Islet precursor cell (in vitro differentiated cells): Measurements from ENCODE around the gene ZBTB7C.

Experiments used
- DNase-seq: peaks from one replicate; pipeline ENCODE4 v3.0.0-alpha.2; 2018

The ZBTB7C gene

GRCh38 chr18:48075707-48076093 lies 333.5 kb downstream of the ZBTB7C start:
- DNase-seq: no peak

- no peak for DNase-seq
Observed at GRCh38 chr18:48074929-48075706, 334.1 kb downstream of the ZBTB7C start.

DNA sequence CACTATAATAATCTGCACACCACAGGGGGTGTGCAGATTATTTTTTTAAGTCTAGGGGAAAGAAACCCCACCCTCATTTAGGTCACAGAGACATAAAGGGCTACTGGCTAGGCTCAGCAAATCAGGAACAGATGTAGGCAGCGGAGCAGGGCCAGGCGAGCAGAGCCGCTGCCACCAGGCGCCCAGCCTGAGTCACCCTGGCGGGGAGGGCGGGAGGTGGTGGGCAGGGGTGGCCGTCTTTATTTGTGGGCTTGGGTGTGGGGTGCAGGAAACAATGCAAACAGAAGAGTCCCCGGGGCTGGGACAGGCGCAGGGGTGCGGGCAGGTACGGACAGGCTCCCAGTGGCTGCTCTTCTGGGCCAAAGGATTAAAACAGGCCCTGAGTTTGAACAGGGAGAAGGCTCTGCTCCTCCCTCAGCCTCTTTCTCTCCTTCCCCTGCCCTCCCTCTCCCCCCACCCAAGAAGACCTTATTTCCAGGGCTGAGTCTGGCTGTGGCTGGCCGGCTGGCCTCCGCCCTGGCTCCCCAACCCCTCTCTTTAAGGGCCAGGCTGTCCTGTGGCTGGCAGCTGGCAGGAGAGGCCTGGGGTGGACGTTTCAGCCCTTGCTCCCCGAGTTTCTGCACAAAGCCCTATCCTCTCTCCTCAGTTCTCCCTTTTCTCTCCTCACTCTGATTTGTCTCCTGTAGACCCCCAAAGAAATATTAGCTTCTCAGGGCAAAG lies 335.8 kb downstream of the ZBTB7C start:
- DNase-seq: no peak

DNA sequence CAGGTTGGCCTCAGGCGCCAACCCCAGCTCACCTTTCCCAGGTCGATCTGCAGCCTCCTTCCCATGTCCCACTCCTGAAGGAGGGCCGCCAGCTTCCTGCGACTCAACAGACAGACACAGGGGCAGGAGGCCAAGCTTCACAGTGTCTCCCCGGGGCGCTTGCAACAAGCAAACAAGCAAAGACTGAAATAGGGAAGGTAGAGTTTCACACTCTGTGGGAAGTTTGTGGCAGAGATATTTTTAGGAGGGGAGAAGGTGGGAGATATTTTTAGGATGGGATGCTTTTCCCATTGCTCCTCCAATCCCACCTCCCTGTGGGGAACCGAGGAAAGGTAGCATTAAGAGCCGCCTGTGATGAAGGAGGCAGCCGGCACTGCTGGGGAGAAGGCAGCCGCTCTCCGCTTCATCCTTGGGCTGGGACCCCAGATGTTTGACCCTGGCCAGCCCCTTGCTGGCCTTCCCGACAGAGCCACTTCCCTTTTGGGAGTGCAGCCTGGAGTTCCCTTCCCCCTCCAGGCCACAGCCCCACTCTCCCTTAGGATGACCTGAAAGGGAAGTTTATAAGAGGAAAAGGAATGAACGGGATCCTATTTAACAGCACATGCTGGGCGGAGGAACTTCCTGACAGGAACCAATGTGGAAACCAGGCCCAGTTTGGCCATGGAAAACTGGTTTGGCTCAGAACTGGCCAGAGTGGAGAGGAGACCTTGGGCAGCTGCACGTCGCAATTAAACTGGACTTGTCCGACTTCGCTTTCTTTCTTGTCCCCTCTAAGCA lies 336.6 kb downstream of the ZBTB7C start:
- DNase-seq: no peak

DNA sequence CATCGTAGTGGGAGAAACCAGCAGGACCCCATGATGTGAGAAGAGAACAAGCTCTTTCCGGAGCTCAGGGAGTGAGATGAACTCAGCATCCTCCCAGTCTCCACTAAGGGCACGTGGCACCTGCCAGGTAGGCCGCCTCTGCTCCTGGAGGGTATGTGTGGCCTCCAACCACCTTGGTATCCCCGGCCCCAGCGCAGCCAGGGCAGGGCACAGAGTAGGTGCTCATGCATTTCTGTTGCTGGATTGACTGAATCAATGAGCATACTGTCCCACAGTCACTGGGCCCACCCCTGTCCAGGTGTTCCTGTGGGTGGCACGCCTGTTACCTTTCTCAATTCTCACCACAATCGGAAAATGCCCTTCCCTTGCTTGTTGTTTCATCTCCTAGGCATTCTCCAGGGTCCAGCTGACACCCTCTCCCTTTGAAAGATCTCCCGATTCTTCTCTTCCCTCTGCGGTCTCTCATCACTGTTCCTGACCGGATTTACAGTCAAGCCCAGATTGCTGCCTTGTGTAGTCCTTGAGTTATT lies 340.2 kb downstream of the ZBTB7C start:
- no peak for DNase-seq

DNA sequence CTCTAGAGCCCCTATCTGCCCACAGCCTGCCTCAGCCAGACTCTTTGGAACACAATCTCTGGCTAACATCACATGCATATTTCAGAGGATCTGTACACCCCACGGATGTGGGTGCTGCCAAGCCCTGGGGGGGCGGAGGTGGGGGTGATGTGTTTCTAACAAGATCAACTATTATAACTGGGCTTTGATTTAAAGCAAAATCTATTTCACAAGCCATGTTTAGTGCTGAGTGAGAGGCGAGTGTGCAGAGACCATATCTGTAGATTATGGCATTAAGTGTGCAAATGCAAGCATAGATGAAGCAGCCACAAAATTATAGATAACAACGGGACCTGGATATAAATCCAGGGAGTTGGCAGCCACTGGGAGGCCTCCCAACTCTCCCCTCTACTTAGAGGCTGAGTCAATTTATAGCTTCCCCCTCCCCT lies 342.9 kb downstream of the ZBTB7C start:
- no peak for DNase-seq

- no peak for DNase-seq
Observed at GRCh38 chr18:48065601-48065995, 343.6 kb downstream of the ZBTB7C start.

- DNase-seq: no peak
Observed at GRCh38 chr18:48064978-48065600, 344.1 kb downstream of the ZBTB7C start.

DNA sequence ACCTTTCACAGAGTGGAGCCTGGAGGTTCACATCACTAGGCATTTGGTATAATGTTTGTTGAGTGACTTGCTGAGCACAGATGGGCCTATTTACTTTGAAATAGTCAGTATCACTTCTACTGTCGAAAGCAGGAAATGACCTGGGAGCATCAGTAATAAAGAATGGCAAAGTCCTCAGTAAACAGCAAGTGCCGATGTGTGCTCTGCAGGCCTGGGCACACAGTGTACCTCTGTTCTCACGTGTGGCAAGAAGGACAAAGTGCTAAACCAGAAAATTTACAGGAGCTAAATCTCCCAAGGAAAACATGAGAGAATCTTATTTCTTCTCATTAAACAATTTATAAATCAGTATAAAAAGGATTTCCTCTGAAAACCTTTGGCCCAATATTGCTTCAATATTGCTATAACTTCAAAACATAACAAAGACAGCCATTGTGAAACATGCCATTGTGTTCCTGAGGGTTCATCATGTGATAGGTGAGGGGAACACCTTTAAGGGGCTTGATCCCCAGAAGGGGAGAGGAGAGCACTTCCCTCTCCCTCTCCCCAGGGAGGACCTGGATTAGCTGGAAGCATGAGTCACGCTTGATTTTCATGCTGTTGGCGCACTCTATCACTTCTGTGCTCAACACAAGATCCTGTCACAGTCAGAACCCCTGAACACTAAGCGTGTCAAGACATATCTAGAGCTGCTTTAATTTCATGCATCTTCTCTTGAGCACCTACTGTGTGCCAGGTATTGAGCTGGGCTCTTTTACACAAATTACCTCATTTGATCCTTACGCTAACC lies 347.2 kb downstream of the ZBTB7C start:
- no peak for DNase-seq

- no peak for DNase-seq
Observed at GRCh38 chr18:48060970-48061369, 348.2 kb downstream of the ZBTB7C start.

DNA sequence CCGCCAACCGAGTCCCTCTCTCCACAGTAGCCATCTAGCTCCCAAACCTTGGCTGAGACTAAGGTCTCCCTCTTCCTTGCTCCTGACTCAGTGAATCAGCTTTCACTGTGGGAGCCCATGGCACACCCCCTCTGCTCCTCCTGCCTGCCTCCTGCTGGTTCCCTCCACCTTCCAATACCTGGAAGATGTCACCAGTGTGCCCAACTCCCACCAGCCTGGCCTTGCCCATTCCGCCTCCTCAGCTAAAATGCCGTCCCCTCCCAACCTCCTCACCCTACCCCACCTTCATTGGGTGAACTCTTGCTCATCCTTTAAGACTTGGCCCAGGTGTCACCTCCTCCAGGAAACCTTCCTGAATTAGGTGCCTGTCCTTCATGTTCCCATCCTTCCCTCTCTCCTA lies 348.8 kb downstream of the ZBTB7C start:
- DNase-seq: no peak

DNA sequence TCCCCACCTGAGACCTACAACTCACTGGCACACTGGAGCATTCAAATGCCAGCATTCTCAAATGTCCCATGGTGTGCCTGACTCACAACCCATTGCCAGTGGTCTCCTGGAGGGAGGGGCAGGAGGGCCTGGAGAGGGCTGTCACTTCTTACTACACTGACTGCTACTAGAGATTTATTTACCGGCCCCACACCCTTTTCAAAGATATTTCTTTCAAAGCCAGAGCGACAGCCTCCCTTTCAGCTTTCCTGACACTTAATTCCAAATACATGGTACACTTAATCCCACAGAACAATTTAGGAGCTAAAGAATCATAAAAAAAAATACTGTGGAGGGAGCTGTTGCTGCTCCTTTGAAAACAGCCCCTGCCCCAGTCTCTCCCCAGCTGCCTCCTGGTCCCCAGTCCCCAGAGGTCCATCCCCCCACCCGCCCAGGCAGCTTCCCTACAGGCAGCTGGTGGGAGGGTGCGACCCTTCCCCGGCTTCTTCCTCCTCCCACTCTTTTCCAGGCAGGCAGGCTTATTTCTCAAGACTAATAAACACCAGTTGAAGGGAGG lies 349.6 kb downstream of the ZBTB7C start:
- no peak for DNase-seq

- DNase-seq: no peak
Observed at GRCh38 chr18:48058486-48058885, 350.7 kb downstream of the ZBTB7C start.

DNA sequence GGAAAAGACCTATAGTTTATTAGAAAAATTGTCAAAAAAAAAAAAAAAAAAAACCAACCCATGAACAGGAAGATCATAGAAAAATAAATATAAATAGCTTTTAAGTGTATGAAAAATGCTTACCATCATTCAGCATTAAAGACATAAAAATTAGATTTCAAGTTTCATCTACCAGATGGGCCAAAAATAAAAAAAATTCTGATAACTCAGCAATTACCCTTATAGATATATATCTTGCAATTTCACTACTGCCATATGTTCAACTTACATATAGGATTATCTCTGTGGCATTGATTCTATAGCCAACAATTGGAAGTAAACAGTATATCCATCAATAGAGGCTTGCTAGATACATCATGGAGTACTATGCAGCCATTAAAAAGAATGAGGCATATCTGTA lies 352.2 kb downstream of the ZBTB7C start:
- DNase-seq: no peak

DNA sequence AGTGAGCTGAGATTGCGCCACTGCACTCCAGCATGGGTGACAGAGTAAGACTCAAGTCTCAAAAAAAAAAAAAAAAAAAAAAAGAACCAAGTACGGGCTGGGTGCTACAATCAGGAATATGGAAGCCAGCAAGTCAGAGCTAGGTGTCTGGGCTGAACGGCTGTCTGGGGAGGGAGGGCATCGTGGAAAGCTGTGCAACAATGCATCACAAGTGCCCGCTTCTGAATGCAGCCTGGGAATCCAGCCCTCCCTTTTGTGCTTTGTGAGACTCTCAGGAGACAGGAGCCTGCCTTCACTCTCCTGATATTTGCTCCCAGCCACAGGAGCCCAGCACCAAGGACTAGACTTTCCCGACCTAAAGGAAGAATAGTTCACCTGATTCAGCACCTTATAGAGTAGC lies 353.8 kb downstream of the ZBTB7C start:
- DNase-seq: no peak

DNA sequence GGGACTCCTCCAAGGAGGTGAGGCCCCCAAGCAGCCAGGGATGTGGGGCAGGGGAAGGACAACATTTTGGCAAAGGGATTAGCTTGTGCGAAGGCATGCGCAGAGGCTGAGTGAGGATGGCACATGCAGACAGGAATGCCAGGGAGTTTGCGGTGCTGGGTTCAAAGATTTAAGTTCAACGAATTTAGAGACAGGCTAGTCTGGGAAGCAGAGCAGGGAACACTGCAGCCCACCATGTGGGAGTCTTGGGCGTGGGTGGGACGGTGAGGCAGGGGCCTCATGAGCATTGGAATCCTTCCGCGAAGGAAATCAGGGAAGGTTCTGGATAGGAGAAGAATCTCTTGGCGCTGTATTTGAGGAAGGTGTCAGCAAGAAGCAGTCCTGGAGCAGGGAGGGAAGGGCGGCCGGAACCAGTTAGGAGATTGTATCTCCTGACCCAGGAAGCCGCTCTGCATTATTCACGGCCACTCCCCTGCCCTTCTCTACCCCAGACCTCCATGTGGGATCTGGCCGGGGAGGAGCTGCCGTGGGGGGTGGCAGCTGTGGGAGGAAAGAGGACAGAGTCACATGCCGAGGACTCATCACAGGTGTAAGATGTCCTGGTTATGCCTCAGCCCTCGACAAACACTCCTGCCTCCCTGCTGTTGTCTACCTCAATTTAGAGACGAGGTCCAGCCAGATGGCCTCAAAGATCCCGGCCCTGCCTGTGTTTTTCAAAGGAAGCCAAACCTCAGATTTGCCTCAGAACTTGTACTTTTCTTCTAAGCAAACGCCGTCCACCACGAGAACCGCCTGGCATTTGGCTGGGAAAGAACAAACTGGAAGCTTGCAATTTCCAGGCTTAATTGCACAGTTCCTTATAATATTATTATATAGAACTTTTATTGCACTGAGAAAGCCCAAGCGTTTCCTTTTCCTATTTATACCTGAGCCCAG lies 355.0 kb downstream of the ZBTB7C start:
- peak; percentile 75 for DNase-seq

DNA sequence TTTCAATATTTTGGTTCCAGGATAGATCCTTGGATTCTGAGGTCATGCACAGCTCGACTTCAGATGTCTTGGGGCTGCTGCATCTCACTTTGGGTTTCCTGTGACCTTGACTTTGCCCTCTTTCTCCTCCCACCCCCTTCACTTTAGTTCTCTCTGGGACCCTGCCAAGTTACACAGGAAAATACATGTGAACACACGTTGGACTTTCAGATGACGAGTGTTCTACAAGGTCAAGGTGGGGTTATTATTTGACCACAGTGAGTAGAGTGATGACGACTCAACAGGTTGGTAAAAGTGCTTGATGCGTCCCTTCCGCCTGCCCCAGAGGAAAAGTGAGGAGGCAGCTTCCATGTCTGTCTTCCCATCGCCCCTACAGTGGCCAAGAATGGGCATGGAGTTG lies 356.3 kb downstream of the ZBTB7C start:
- no peak for DNase-seq

DNA sequence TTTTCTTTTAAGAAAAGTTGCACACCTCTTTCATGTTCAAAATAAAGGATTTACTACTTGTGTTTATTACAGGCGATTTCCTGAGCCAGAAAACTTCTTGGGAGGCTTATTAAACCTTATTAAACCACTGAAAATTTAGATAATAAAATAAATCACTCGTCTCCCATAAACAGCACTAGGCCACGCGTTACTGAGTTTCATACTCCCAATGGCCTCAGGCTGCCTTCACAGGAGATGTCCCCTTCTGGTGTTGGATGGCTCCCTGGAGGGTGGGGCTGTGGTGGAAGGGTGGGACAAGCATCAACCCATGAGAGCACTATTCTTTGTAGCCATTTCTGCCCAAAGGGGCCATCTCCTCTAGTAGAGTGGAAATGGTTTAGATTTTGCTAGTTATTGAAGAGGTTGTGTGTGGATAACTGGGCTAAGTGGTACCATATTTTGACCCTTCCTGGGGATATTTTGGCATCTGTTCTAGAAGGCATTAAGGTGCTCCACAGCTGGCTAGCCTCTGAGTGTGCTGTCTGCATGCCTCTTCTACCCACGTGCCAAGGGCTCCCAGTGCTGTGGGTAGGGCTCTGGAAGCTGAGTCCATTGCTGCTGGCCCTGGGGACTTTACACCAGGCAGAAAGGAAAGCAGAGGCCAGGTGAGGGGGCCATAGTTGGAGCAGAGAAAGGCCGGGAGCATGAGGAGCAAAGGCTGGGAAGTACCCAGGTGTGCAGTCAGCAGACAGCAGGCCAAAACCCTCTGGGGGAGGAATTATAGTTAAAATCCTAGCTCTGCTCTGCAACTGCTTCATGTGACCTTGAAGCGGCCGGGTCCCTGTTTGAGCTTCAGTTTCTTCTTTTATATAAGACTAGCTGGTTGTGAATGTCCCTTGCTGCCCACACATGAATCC lies 357.0 kb downstream of the ZBTB7C start:
- DNase-seq: no peak

- DNase-seq: no peak
Observed at GRCh38 chr18:48050176-48050575, 359.0 kb downstream of the ZBTB7C start.

- no peak for DNase-seq
Observed at GRCh38 chr18:48049757-48050156, 359.4 kb downstream of the ZBTB7C start.
